ENCODE measurements around the gene XXYLT1. TPM values are rescaled to one million over a fixed set of nuclear protein-coding genes. Genes with fewer than 3 reads are reported as not detected.

XXYLT1 gene
- total RNA-seq, 4 donors from 2014 or later, result 9.8 to 14.6 (median 13.9) TPM

DNA sequence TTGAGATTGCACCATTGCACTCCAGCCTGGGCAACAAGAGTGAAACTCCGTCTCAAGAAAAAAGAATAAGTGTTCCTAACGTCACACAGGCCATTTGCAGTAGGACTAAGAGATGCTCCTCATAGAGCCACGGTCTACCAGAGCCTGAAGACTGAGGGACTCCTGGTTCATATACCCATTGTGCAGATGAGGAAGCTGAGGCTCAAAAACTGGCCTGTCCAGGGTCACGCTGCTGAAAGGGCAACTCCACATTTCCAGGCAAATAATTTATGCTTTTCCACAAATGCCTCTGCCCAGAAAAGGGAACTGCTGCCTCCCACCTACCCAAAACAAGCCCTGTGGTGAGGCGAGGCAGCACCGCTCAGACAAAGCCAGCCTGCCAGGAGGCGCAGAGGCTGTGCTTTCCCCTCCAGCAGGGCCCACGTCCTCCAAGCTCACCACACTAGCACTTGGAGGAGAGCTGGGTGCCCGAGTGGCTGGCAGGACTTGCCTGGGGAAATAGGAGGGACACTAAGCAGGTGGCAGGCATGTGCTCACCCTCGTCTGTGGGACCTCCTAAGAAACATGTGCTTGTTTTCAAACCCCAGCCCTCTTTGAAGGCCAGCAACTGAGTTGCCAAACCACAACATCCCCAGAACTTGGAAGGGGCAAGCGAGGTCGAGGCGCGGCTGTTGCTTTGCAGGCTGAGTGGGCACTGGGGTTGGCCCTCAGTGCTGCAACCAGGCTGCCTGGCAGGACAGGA, 195.6 kb downstream of the XXYLT1 start:
- peak in 1 of 2 donors; percentile 2 for DNase-seq
- TF ChIP-seq, protein P1, sequence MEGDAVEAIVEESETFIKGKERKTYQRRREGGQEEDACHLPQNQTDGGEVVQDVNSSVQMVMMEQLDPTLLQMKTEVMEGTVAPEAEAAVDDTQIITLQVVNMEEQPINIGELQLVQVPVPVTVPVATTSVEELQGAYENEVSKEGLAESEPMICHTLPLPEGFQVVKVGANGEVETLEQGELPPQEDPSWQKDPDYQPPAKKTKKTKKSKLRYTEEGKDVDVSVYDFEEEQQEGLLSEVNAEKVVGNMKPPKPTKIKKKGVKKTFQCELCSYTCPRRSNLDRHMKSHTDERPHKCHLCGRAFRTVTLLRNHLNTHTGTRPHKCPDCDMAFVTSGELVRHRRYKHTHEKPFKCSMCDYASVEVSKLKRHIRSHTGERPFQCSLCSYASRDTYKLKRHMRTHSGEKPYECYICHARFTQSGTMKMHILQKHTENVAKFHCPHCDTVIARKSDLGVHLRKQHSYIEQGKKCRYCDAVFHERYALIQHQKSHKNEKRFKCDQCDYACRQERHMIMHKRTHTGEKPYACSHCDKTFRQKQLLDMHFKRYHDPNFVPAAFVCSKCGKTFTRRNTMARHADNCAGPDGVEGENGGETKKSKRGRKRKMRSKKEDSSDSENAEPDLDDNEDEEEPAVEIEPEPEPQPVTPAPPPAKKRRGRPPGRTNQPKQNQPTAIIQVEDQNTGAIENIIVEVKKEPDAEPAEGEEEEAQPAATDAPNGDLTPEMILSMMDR (IDR thresholded peaks at IDR 0.05), result no peak
- TF ChIP-seq POLR2A (IDR thresholded peaks at IDR 0.05), result no peak
- no peaks in the 10 kb centered on the region for H3K27me3 ChIP-seq
- no peaks in the 10 kb centered on the region for H3K36me3 ChIP-seq
- intact Hi-C loops (cut with DNase I), result no loop called here
- H3K27ac ChIP-seq, result no peak overlapping the region
- WGBS, 2 donors, result 86 to 92% methylated on average over 14 of the region's 14 CpGs
- no peak overlapping the region for H3K4me3 ChIP-seq (replicated peaks in 1 of 3)
- peaks cover 8 to 19% of the 10 kb centered on the region in 2 donors for H3K4me1 ChIP-seq
- no peaks in the 10 kb centered on the region for H3K9me3 ChIP-seq

DNA sequence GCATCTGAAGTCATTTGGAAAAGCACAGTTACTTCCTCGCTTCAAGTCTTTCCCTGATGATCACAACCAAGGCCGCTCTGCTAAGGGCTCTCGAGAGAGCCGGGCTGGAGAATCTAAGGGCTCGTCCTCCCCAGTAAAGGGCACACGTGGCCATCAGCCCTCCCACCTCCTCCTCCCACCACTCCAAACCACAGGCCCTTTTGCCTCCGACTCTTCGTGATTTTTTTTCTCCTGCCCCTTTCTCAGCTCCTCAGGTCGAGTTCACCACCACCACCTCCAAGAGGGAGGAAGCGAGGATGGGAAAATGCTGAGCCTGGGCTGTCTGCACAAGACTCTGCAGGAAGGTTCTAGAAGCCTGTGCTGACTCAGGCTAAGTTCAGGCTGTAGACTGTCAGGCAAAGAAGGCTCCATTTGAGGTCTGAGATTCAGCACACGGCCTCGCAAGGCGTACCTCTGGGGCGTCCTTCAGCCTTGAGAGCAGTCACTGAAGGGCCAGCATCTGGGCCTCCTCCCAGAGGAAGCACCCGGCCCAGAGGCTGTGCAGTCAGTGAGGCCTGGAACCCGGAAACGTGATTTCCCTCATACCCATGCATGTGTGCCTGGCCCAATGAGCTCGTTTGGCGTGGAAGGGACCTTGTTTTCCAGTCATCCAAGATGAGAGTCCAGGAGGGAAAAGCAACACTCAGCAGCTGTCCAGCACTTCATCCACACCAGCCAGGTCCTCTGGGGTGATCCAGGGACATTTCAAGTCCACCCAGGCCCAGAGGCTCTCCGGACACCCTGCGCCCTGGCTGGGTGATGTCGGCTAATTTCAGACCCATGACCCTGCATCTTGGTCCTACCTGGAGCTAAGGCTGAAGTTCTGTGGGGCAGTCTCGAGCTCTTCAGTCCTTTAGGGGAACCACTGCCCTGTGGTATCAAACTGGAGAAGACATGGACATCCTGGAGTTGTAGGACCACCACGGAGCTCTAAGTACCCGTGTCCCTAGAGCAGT, 196.8 kb downstream of the XXYLT1 start:
- 68 to 69% methylated on average over 18 to 25 of the region's 25 CpGs for WGBS, 2 donors

DNA sequence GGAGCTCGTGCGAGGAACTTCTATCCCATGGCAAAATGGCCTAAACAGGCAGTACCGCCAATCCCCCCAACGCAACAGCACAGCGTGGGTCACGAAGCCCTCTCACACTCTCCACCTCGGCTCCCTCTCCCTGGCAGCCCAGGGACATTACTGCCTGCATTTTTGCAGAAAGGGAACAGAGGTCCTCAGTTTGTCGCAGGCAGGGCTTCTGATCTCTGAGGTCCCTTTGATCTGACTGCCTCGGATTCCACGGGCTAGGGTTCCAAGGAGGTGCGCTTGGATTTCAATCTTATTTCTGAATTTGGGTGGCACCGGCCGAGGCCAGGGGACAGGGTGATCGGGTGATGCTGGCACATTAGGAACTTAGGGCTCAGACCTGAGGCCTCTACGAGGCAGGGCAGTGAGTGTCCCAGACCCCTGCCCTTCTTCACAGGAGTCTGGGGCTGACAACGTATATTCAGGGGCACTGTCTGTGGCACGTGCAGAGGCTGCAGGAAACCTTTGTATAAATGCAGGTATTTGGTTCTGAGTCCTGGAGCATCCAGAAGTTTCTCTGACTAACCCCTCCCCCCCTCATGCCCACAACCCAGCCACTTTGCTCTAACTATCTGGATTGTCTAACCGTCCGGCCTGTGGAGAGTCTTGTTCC, 197.9 kb downstream of the XXYLT1 start:
- H3K27me3 ChIP-seq, result no peaks in the 10 kb centered on the region
- H3K4me1 ChIP-seq, result peaks cover 0 to 9% of the 10 kb centered on the region in 2 donors
- no peak overlapping the region for H3K4me3 ChIP-seq (replicated peaks in 1 of 3)
- H3K9me3 ChIP-seq, result no peaks in the 10 kb centered on the region
- TF ChIP-seq, protein P1 (IDR thresholded peaks at IDR 0.05), result no peak
- TF ChIP-seq POLR2A (IDR thresholded peaks at IDR 0.05), result no peak
- WGBS, 2 donors, result 95 to 98% methylated on average over 19 of the region's 19 CpGs
- peaks cover 0 to 3% of the 10 kb centered on the region in 2 donors for H3K36me3 ChIP-seq
- H3K27ac ChIP-seq, result peak overlapping the region in 2 of 3 donors; percentile 67 to 75
- DNase-seq, result no peak
- intact Hi-C loops (cut with DNase I), result no loop called here

More for the DNA sequence above, 196.8 kb downstream of the XXYLT1 start:
- Histone ChIP-seq H3K4me3 (replicated peaks in 1 of 3) (no peak overlapping the region), H3K27ac (peak overlapping the region; percentile 2 to 75 (median 67)), H3K36me3 (peaks cover 0 to 3% of the 10 kb centered on the region in 2 donors), H3K27me3 (no peaks in the 10 kb centered on the region), H3K4me1 (peaks cover 0 to 9% of the 10 kb centered on the region in 2 donors), H3K9me3 (no peaks in the 10 kb centered on the region)
- intact Hi-C loops (cut with DNase I), result no loop called here
- TF ChIP-seq, protein P1 (IDR thresholded peaks at IDR 0.05), result no peak
- no peak for TF ChIP-seq POLR2A (IDR thresholded peaks at IDR 0.05)
- peak; percentile 81 to 84 for DNase-seq

DNA sequence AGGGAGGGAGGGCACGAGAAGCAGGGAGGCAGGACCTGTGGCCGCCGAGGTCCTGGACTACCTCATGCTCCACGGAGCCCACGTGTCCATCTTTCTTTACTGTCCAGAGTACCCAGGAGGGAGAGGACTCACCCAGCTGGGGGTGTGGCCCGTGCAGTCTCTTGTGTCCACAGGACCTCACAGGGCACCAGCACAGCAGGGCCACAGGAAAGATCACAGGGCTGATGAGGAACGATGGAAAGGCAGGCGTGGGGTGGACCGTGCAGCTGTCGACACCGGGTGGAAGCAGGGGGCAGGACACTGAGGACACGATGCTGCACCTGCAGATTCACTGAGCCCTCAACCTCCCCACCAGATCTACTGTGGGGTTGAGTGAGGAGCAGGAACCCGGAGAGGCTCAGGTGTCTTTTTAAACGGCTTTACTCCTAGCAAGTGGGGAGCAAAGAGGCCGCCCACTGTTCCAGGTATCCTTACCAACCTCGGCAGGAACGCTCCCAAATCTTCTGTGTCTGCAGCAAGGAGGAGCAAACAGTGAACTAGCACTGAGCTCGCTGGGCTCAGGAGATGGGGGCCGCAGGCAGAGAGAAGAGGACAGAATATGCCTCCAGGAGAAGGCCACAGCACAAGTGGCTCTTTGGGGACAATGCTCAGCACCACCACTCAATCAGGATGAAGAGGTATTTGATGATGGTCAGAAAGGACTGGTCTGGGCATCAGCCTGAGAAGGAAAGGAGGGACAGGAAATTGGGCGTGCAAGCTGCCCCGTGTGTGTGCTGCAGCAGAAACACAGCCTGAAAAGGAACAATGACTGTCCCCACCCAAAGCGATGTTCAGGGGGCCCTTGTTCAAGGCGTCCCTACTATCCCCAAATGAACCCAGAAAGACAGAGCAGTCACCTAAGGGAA, 198.8 kb downstream of the XXYLT1 start:
- TF ChIP-seq POLR2A (IDR thresholded peaks at IDR 0.05), result no peak
- no peak for DNase-seq
- Histone ChIP-seq H3K27ac (no peak overlapping the region), H3K4me1 (peaks cover 0 to 9% of the 10 kb centered on the region in 2 donors), H3K4me3 (replicated peaks in 1 of 3) (no peak overlapping the region), H3K27me3 (no peaks in the 10 kb centered on the region), H3K36me3 (peaks cover 0 to 3% of the 10 kb centered on the region in 2 donors), H3K9me3 (no peaks in the 10 kb centered on the region)
- 88 to 89% methylated on average over 23 of the region's 23 CpGs for WGBS, 2 donors
- intact Hi-C loops (cut with DNase I), result no loop called here
